ENCODE measurements around the gene CD68. TPM values are rescaled to one million over a fixed set of nuclear protein-coding genes. Genes with fewer than 3 reads are reported as not detected.

CD68 gene
- total RNA-seq, 1 donor from 2014 or later = 5.0 TPM

DNA sequence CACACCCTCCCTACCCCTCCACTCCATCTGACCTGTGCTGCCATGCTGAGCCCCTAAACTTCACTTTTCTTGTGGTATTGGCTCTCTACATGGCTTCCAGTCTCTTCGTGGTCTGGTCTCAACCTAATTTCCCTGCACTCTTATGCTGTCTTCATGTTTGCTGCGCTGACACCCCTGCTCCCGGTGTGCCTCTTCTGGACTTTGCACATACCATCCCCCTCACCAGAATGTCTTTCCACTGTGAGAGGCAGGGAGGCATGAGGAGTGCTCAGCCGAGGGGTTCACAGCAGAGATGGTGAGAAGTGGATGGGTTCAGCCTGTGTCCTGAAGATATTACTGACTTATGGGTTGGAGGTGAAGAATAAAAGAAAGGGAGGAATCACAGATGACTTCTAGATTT lies 28.0 kb upstream of the CD68 start:
- peaks cover 3% of the 10 kb centered on the region for H3K27me3 Mint-ChIP-seq
- H3K4me1 Mint-ChIP-seq (ENCODE audit: unreplicated experiment) = peaks cover 21% of the 10 kb centered on the region
- TF ChIP-seq, protein P1, sequence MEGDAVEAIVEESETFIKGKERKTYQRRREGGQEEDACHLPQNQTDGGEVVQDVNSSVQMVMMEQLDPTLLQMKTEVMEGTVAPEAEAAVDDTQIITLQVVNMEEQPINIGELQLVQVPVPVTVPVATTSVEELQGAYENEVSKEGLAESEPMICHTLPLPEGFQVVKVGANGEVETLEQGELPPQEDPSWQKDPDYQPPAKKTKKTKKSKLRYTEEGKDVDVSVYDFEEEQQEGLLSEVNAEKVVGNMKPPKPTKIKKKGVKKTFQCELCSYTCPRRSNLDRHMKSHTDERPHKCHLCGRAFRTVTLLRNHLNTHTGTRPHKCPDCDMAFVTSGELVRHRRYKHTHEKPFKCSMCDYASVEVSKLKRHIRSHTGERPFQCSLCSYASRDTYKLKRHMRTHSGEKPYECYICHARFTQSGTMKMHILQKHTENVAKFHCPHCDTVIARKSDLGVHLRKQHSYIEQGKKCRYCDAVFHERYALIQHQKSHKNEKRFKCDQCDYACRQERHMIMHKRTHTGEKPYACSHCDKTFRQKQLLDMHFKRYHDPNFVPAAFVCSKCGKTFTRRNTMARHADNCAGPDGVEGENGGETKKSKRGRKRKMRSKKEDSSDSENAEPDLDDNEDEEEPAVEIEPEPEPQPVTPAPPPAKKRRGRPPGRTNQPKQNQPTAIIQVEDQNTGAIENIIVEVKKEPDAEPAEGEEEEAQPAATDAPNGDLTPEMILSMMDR (conservative IDR thresholded peaks at IDR 0.05) = no peak
- no peaks in the 10 kb centered on the region for H3K9me3 Mint-ChIP-seq
- H3K27ac Mint-ChIP-seq = peak overlapping the region; percentile 52
- peak overlapping the region; percentile 18 for H3K4me3 Mint-ChIP-seq
- DNase-seq (ENCODE audit: extremely low spot score, unreplicated experiment) = no peak
- H3K36me3 Mint-ChIP-seq = no peaks in the 10 kb centered on the region

DNA sequence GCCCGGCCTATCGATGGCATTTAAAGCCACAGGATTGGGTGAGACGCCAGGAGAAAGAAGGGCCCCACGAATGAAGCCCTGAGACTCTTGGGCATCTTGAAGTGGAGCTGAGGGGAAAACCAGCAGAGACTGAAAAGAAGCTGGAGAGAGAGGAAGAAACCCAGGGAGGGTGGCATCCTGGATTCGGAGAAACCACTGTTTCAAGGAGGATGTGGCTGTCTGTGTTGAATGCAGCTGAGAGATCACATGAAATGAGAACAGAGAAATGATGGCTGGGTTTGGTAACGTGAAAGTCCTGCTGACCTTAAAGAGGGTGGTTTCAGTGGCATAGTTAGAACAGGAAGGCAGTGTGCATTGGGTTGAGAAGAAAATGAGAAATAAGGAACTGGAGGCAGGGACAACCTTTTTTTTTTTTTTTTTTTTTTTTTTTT lies 26.8 kb upstream of the CD68 start:
- no peak overlapping the region for H3K4me3 Mint-ChIP-seq
- TF ChIP-seq, protein P1 (conservative IDR thresholded peaks at IDR 0.05) = no peak
- H3K27ac Mint-ChIP-seq = no peak overlapping the region

DNA sequence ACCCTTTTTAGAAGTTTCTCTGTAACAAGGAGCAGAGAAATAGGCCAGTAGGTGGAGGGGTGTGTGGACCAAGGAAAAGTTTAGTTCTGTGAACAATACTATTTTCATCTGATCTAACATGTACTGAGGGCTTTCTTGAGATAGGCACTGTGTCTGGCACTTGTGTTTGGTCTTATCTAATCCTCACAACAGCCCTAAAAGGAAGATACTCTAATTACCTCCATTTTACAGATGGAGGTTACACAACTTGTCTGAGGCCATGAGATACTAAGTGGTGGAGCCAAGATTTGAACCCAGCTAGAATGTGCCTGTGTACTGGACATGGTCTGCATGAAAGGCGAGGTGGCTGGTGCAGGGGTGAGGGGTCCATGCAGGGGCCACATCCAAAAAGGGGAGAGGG lies 26.1 kb upstream of the CD68 start:
- Mint-ChIP-seq H3K36me3 (no peaks in the 10 kb centered on the region), H3K27me3 (peaks cover 1% of the 10 kb centered on the region), H3K4me3 (no peak overlapping the region), H3K27ac (no peak overlapping the region), H3K9me3 (no peaks in the 10 kb centered on the region), H3K4me1 (ENCODE audit: unreplicated experiment) (peaks cover 25% of the 10 kb centered on the region)
- DNase-seq (ENCODE audit: extremely low spot score, unreplicated experiment) = no peak
- TF ChIP-seq, protein P1 (conservative IDR thresholded peaks at IDR 0.05) = no peak

More for the DNA sequence above, 26.8 kb upstream of the CD68 start:
- H3K4me1 Mint-ChIP-seq (ENCODE audit: unreplicated experiment) = peaks cover 21% of the 10 kb centered on the region
- H3K9me3 Mint-ChIP-seq = no peaks in the 10 kb centered on the region
- DNase-seq (ENCODE audit: extremely low spot score, unreplicated experiment) = no peak
- H3K27me3 Mint-ChIP-seq = peaks cover 3% of the 10 kb centered on the region
- no peaks in the 10 kb centered on the region for H3K36me3 Mint-ChIP-seq

DNA sequence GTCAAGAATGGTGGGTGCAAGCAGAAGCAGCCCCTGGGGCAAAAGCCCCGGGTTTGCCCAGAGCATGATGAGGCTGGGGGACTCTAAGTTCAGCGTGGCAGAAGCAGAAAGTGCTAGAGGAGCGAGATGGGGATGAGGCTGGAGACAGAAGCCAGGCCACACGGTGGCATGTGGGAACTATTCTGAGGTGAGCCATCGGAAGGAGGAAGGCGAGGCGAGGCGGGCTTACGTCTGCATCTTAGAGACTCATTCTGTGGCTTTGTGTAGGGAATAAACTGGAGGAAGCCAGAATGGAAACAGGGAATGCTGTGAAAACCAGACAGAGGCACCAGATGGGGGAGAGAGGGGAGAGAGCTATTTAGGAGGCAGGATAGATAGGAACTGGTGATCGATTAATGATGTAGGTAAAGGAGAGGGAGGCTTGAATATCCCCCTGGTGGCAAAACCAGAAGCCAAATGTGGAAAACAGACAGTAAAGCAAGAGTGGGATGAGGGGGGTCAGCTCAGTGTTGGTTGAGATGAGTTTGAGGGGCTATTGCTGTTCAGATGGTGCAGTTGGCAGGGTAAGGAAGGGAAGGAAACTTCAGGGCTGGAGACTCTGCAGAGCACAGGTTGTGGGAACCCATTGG lies 24.0 kb upstream of the CD68 start:
- Mint-ChIP-seq H3K27ac (peak overlapping the region; percentile 53), H3K27me3 (no peaks in the 10 kb centered on the region), H3K9me3 (no peaks in the 10 kb centered on the region), H3K4me1 (ENCODE audit: unreplicated experiment) (peaks cover 35% of the 10 kb centered on the region), H3K4me3 (no peak overlapping the region), H3K36me3 (no peaks in the 10 kb centered on the region)
- TF ChIP-seq, protein P1 (conservative IDR thresholded peaks at IDR 0.05) = peak; percentile 45
- DNase-seq (ENCODE audit: extremely low spot score, unreplicated experiment) = no peak

DNA sequence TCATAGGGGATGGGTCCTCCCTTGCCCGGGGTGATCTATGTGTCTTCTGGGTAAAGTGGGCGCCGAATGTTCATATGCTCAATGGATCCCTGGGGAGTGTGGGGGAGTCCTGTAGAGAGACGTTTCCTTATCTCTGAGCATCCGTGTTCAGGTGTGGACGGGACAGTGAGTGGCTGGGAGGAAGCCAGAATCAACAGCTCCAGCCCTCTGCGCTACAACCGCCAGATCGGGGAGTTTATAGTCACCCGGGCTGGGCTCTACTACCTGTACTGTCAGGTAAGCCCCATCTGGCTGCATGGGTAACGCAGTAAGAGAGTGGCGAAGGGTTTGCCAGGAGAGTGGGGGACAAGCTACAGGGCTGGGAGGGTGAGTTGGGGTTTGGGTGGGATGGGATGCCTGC lies 22.8 kb upstream of the CD68 start:
- no peak overlapping the region for H3K4me3 Mint-ChIP-seq
- no peak overlapping the region for H3K27ac Mint-ChIP-seq
- peaks cover 41% of the 10 kb centered on the region for H3K4me1 Mint-ChIP-seq (ENCODE audit: unreplicated experiment)
- no peak for DNase-seq (ENCODE audit: extremely low spot score, unreplicated experiment)
- TF ChIP-seq, protein P1 (conservative IDR thresholded peaks at IDR 0.05) = no peak
- no peaks in the 10 kb centered on the region for H3K36me3 Mint-ChIP-seq
- H3K9me3 Mint-ChIP-seq = no peaks in the 10 kb centered on the region
- no peaks in the 10 kb centered on the region for H3K27me3 Mint-ChIP-seq

Measured in type B pancreatic cell (in vitro differentiated cells).